Panc1 (cell line): Measurements from ENCODE around the gene MMADHC. TPM values are rescaled to one million over a fixed set of nuclear protein-coding genes. Genes with fewer than 3 reads are reported as not detected.

Experiments
- ATAC-seq: fragments of 200-7000 bp; cut with Tn5 transposase; 2 replicates; pipeline ENCODE4 v1.9.1; 2020; ENCODE audit warnings: mild to moderate bottlenecking, moderate library complexity
- Bru-seq: library from RNA; stranded (reverse); fragments of 400-500 nt; gene quantifications from one replicate; lab custom pipeline; 2021; lab: Mats Ljungman, UMichigan
- BruChase-seq, 2 experiments: library from RNA; stranded (reverse); fragments of 400-500 nt; gene quantifications; one replicate each; lab custom pipeline; 2021; lab: Mats Ljungman, UMichigan
- BruUV-seq: library from RNA; stranded (reverse); fragments of 400-500 nt; replicated peaks from 2 replicates; lab custom pipeline; 2021; lab: Mats Ljungman, UMichigan
- CTCF ChIA-PET: fragments of 300-600 bp; sonication (Branson Sonifier 250); formaldehyde crosslinking; loops from one replicate; lab custom pipeline; 2022; ENCODE audit warnings: antibody characterized with exemption; lab: Charles Lee
- POLR2A ChIA-PET: fragments of 300-600 bp; sonication (Branson Sonifier 250); formaldehyde crosslinking; loops from one replicate; lab custom pipeline; 2022; ENCODE audit warnings: antibody characterized with exemption; lab: Charles Lee
- DNase-seq: peaks from one replicate; pipeline ENCODE4 v3.0.0-alpha.2; 2010; ENCODE audit warnings: low read depth, low spot score
- H3K27ac ChIP-seq: 2 replicates; pipeline ENCODE4 v1.5.1; 2011; ENCODE audit warnings: mild to moderate bottlenecking, low read length, inconsistent platforms
- H3K27me3 ChIP-seq: fragments of 200-500 bp; sonication (Bioruptor generic); 2 replicates; pipeline ENCODE4 v1.6.0; 2014; ENCODE audit warnings: low read length, inconsistent platforms; ENCODE audit not compliant: control insufficient read depth, insufficient read depth
- H3K36me3 ChIP-seq: fragments of 200-500 bp; sonication (Bioruptor generic); 2 replicates; pipeline ENCODE4 v1.5.1; 2014; ENCODE audit warnings: inconsistent platforms, mild to moderate bottlenecking, low read length, moderate library complexity; ENCODE audit not compliant: control insufficient read depth, insufficient read depth
- H3K4me1 ChIP-seq: 2 replicates; pipeline ENCODE4 v1.5.1; 2011; ENCODE audit warnings: inconsistent platforms, mild to moderate bottlenecking, low read length, moderate library complexity; ENCODE audit not compliant: control insufficient read depth, insufficient read depth
- H3K4me3 ChIP-seq, 2 experiments: 2 replicates each; pipeline ENCODE4 v1.5.1; 2011 to 2012; ENCODE audit warnings: low read depth in 2 of 2, low read length in 2 of 2, mild to moderate bottlenecking in 2 of 2, inconsistent platforms in 1 of 2, moderate library complexity in 1 of 2
- H3K9me3 ChIP-seq: fragments of 200-500 bp; sonication (Bioruptor generic); 2 replicates; pipeline ENCODE4 v1.5.1; 2014; ENCODE audit warnings: low read depth, mild to moderate bottlenecking, inconsistent platforms, low read length, moderate library complexity; ENCODE audit not compliant: control insufficient read depth, insufficient read depth
- POLR2AphosphoS5 ChIP-seq: IDR thresholded peaks from 2 replicates; pipeline ENCODE4 v1.6.1; 2012; ENCODE audit warnings: mild to moderate bottlenecking, low read depth, low read length, moderate library complexity
- REST ChIP-seq, 2 experiments: IDR thresholded peaks; 2 replicates each; pipeline ENCODE4 v1.6.1; 2011 to 2012; ENCODE audit warnings: low read depth in 2 of 2, control low read depth in 1 of 2, low read length in 1 of 2, mild to moderate bottlenecking in 1 of 2, moderate library complexity in 1 of 2; ENCODE audit not compliant: insufficient read depth in 1 of 2
- SIN3A ChIP-seq: IDR thresholded peaks from 2 replicates; pipeline ENCODE4 v1.6.1; 2012; ENCODE audit warnings: low read depth, mild to moderate bottlenecking, low read length, moderate library complexity, borderline replicate concordance; ENCODE audit not compliant: insufficient read depth
- TCF7L2 ChIP-seq: IDR thresholded peaks from 2 replicates; pipeline ENCODE4 v1.6.1; 2011; ENCODE audit warnings: mild to moderate bottlenecking, low read depth, low read length, inconsistent platforms
- in situ Hi-C: cut with HindIII; loops from 2 replicates; pipeline ENCODE4 v1.10.0; 2016; ENCODE audit warnings: low sequenced_read_pairs, low pct_unique_long_range_greater_than_20kb
- intact Hi-C: fragments of 100-400 bp; cut with micrococcal nuclease; formaldehyde crosslinking; loops from one replicate; pipeline ENCODE4 v1.10.0; 2022; ENCODE audit not compliant: unreplicated experiment
- long read RNA-seq: library from polyadenylated mRNA; unstranded; transcript quantifications from one replicate; pipeline ENCODE4 v2.0.0, GENCODE V29; 2021; ENCODE audit not compliant: unreplicated experiment
- polyA plus RNA-seq: library from polyadenylated mRNA; unstranded; fragments of >200 nt; gene quantifications from one replicate; pipeline ENCODE4 v1.2.1, GENCODE V29; 2012; ENCODE audit warnings: missing spikeins; ENCODE audit not compliant: insufficient read length
- total RNA-seq: library from RNA; stranded (reverse); gene quantifications from one replicate; pipeline ENCODE4 v1.2.1, GENCODE V29; 2021; ENCODE audit not compliant: unreplicated experiment
- TF ChIP-seq, protein P1 (sequence below): fragments of 450-650 bp; IDR thresholded peaks from 2 replicates; pipeline ENCODE4 v1.5.1; 2017; ENCODE audit warnings: mild to moderate bottlenecking

MMADHC gene
- total RNA-seq (120 TPM), Bru-seq, nascent RNA (percentile 97 among the genes with signal in this experiment), BruChase-seq, experiment 1, labeled RNA remaining after a 2-hour chase (percentile 92 among the genes with signal in this experiment), BruChase-seq, experiment 2, labeled RNA remaining after a 6-hour chase (percentile 96 among the genes with signal in this experiment)
- 58.3 TPM for polyA plus RNA-seq
- long read RNA-seq, transcript MMADHC-203 (7 exons, 1,726 nt), result minor isoform, 6 of 147 reads
- long read RNA-seq, transcript MMADHC-201 (8 exons, 1,436 nt), result major isoform, 135 of 147 reads
- long read RNA-seq, partial matches to known transcripts, result 3 of 147 reads
- long read RNA-seq, other reads (novel, unspliced or antisense), result 3 of 147 reads

DNA sequence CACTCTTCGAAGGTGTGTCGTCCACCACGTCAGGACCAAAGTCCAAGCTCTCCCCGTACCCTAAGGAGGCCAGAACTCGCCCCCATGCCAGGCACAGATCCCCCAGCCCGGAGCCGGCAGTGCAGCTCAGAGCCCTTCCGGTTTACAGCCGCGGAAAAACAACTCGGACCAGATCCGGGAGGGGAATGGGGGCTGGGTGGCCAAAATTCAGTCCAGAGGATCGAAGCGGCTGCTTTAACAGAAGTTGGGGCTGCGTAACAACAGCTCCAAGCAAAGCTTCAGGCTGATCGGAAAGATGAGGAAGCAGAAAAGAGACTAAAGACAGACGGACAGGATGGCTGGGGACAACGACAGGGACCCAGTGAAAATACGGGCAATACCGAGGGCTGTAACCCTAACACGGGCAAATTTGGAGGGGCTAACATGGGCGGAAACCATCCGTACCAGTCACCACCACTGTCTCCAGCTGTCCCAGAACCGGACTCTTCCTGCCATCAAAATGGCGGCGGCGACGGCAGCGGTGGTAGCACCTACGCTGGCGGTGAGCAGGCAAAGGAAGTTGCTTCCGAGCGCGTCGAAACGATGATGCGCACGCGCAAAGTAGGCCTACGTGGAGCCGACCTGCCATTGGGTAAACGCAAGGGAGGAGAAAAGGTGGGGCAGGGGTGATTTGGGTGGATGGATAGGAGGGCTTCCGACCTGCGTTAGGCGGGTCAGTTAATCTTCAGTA, at the start of gene MMADHC:
MMADHC (minus strand) TSS at position 556 of the 730 bp plus-strand sequence. CDS start 678 bp downstream, outside the sequence.
- Histone ChIP-seq H3K4me3 (peak within 1 kb of the TSS; percentile 98 to 100), H3K27ac (peak within 1 kb of the TSS; percentile 99), H3K27me3 (no peaks in the 10 kb centered on the region), H3K4me1 (peaks cover 8% of the 10 kb centered on the region; the same call in 1 of the 2 replicates), H3K36me3 (peaks cover 31% of the 10 kb centered on the region), H3K9me3 (no peaks in the 10 kb centered on the region)
- intact Hi-C loops, result no loop called here
- ATAC-seq, result peak; percentile 99
- in situ Hi-C loops, result no loop called here
- ChIA-PET POLR2A (interaction anchor here (0.6 kb wide), 3 partner anchors 422 to 655 kb away, joined by 3 to 5 read pairs (median 4); no protein-coding TSS in a partner anchor), CTCF (no interaction called here)
- no TSS peak for BruUV-seq
- TF ChIP-seq TCF7L2, result no peak
- TF ChIP-seq SIN3A, result peak; percentile 59; the same call in 1 of the 2 replicates
- peak in 1 of 2 experiments; percentile 30; a peak in 1 of 4 replicates for TF ChIP-seq REST (IDR thresholded peaks at IDR 0.05; ENCODE audit: insufficient read depth in 1 of 2, low read depth in 2 of 2, low read length in 1 of 2)
- TF ChIP-seq POLR2AphosphoS5, result peak; percentile 96
- TF ChIP-seq, protein P1, sequence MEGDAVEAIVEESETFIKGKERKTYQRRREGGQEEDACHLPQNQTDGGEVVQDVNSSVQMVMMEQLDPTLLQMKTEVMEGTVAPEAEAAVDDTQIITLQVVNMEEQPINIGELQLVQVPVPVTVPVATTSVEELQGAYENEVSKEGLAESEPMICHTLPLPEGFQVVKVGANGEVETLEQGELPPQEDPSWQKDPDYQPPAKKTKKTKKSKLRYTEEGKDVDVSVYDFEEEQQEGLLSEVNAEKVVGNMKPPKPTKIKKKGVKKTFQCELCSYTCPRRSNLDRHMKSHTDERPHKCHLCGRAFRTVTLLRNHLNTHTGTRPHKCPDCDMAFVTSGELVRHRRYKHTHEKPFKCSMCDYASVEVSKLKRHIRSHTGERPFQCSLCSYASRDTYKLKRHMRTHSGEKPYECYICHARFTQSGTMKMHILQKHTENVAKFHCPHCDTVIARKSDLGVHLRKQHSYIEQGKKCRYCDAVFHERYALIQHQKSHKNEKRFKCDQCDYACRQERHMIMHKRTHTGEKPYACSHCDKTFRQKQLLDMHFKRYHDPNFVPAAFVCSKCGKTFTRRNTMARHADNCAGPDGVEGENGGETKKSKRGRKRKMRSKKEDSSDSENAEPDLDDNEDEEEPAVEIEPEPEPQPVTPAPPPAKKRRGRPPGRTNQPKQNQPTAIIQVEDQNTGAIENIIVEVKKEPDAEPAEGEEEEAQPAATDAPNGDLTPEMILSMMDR, result no peak
- DNase-seq, result peak; percentile 82

- H3K27me3 ChIP-seq, result no peaks in the 10 kb centered on the region
- no peak overlapping the region for H3K27ac ChIP-seq
- no TSS peak for BruUV-seq
- no peaks in the 10 kb centered on the region for H3K9me3 ChIP-seq
- CTCF ChIA-PET, result no interaction called here
- no peak overlapping the region for H3K4me3 ChIP-seq
- in situ Hi-C loops (no loop called here), intact Hi-C loops (no loop called here)
- POLR2A ChIA-PET, result no interaction called here
- no peak for TF ChIP-seq SIN3A
- TF ChIP-seq, protein P1, result no peak
- no peak for TF ChIP-seq TCF7L2
- TF ChIP-seq POLR2AphosphoS5, result no peak
- no peak for TF ChIP-seq REST (IDR thresholded peaks at IDR 0.05; ENCODE audit: insufficient read depth in 1 of 2, low read depth in 2 of 2, low read length in 1 of 2)
- no peak for DNase-seq
- ATAC-seq, result no peak
- H3K4me1 ChIP-seq, result no peaks in the 10 kb centered on the region
- no peaks in the 10 kb centered on the region for H3K36me3 ChIP-seq
Observed at GRCh38 chr2:149634103-149634502, 46.5 kb upstream of the MMADHC start.
